Measurements from ENCODE around the gene BSN.
A peak's percentile ranks its signal among the peaks of the same experiment; 100 is the strongest.
"Not testable (repeated sequence)": the region's sequence is repeated elsewhere in the genome, so short reads cannot be mapped to it uniquely, and the experiment has no call there.

Gene BSN

GRCh38 chr3:49680493-49681231, 126.4 kb downstream of the BSN start:
- Histone ChIP-seq H3K9me3 (ENCODE audit: control insufficient read depth in 2 of 2, low read length in 2 of 2) (no peaks in the 10 kb centered on the region), H3K36me3 (ENCODE audit: control insufficient read depth in 2 of 2, insufficient read depth in 2 of 2, low read length in 2 of 2) (peaks cover 74 to 83% of the 10 kb centered on the region in 2 donors)

GRCh38 chr3:49681232-49681522, 126.9 kb downstream of the BSN start:
- H3K9ac ChIP-seq (ENCODE audit: low read depth in 1 of 2, low read length in 2 of 2): no peak overlapping the region
- no peak overlapping the region for H3K27ac ChIP-seq (ENCODE audit: low read depth in 2 of 2, low read length in 2 of 2)
- no peaks in the 10 kb centered on the region for H3K9me3 ChIP-seq (ENCODE audit: control insufficient read depth in 2 of 2, low read length in 2 of 2)
- peaks cover 72 to 77% of the 10 kb centered on the region in 2 donors for H3K36me3 ChIP-seq (ENCODE audit: control insufficient read depth in 2 of 2, insufficient read depth in 2 of 2, low read length in 2 of 2)
- H3K4me3 ChIP-seq (ENCODE audit: low read length in 2 of 2): no peak overlapping the region
- H3K4me1 ChIP-seq (ENCODE audit: control insufficient read depth in 2 of 2, insufficient read depth in 2 of 2, low read length in 2 of 2): no peaks in the 10 kb centered on the region
- H3K27me3 ChIP-seq (ENCODE audit: control insufficient read depth in 2 of 2, insufficient read depth in 2 of 2, low read length in 2 of 2): no peaks in the 10 kb centered on the region

More at GRCh38 chr3:49680493-49681231, 126.4 kb downstream of the BSN start:
- H3K27me3 ChIP-seq (ENCODE audit: control insufficient read depth in 2 of 2, insufficient read depth in 2 of 2, low read length in 2 of 2): no peaks in the 10 kb centered on the region
- H3K4me3 ChIP-seq (ENCODE audit: low read length in 2 of 2): no peak overlapping the region
- no peak overlapping the region for H3K27ac ChIP-seq (ENCODE audit: low read depth in 2 of 2, low read length in 2 of 2)
- H3K9ac ChIP-seq (ENCODE audit: low read depth in 1 of 2, low read length in 2 of 2): no peak overlapping the region
- no peaks in the 10 kb centered on the region for H3K4me1 ChIP-seq (ENCODE audit: control insufficient read depth in 2 of 2, insufficient read depth in 2 of 2, low read length in 2 of 2)

- no peaks in the 10 kb centered on the region for H3K9me3 ChIP-seq (ENCODE audit: control insufficient read depth in 2 of 2, low read length in 2 of 2)
- H3K4me3 ChIP-seq (ENCODE audit: low read length in 2 of 2): no peak overlapping the region
- no peaks in the 10 kb centered on the region for H3K27me3 ChIP-seq (ENCODE audit: control insufficient read depth in 2 of 2, insufficient read depth in 2 of 2, low read length in 2 of 2)
- no peak overlapping the region for H3K27ac ChIP-seq (ENCODE audit: low read depth in 2 of 2, low read length in 2 of 2)
- no peaks in the 10 kb centered on the region for H3K4me1 ChIP-seq (ENCODE audit: control insufficient read depth in 2 of 2, insufficient read depth in 2 of 2, low read length in 2 of 2)
- no peak overlapping the region for H3K9ac ChIP-seq (ENCODE audit: low read depth in 1 of 2, low read length in 2 of 2)
- H3K36me3 ChIP-seq (ENCODE audit: control insufficient read depth in 2 of 2, insufficient read depth in 2 of 2, low read length in 2 of 2): peaks cover 69 to 74% of the 10 kb centered on the region in 2 donors
Measured at GRCh38 chr3:49681543-49681942, 127.3 kb downstream of the BSN start.

- peaks cover 3% of the 10 kb centered on the region in 2 donors for H3K4me1 ChIP-seq (ENCODE audit: control insufficient read depth in 2 of 2, insufficient read depth in 2 of 2, low read length in 2 of 2)
- no peak overlapping the region for H3K4me3 ChIP-seq (ENCODE audit: low read length in 2 of 2)
- H3K36me3 ChIP-seq (ENCODE audit: control insufficient read depth in 2 of 2, insufficient read depth in 2 of 2, low read length in 2 of 2): peaks cover 53 to 58% of the 10 kb centered on the region in 2 donors
- no peaks in the 10 kb centered on the region for H3K27me3 ChIP-seq (ENCODE audit: control insufficient read depth in 2 of 2, insufficient read depth in 2 of 2, low read length in 2 of 2)
- no peak overlapping the region for H3K9ac ChIP-seq (ENCODE audit: low read depth in 1 of 2, low read length in 2 of 2)
- no peak overlapping the region for H3K27ac ChIP-seq (ENCODE audit: low read depth in 2 of 2, low read length in 2 of 2)
- no peaks in the 10 kb centered on the region for H3K9me3 ChIP-seq (ENCODE audit: control insufficient read depth in 2 of 2, low read length in 2 of 2)
Measured at GRCh38 chr3:49683162-49683561, 128.9 kb downstream of the BSN start.

GRCh38 chr3:49684453-49684852, 130.2 kb downstream of the BSN start:
- H3K9me3 ChIP-seq (ENCODE audit: control insufficient read depth in 2 of 2, low read length in 2 of 2); H3K4me1 ChIP-seq (ENCODE audit: control insufficient read depth in 2 of 2, insufficient read depth in 2 of 2, low read length in 2 of 2); H3K9ac ChIP-seq (ENCODE audit: low read depth in 1 of 2, low read length in 2 of 2); H3K27ac ChIP-seq (ENCODE audit: low read depth in 2 of 2, low read length in 2 of 2); H3K27me3 ChIP-seq (ENCODE audit: control insufficient read depth in 2 of 2, insufficient read depth in 2 of 2, low read length in 2 of 2); H3K4me3 ChIP-seq (ENCODE audit: low read length in 2 of 2): not testable (repeated sequence)
- peaks cover 40 to 45% of the 10 kb centered on the region in 2 donors for H3K36me3 ChIP-seq (ENCODE audit: control insufficient read depth in 2 of 2, insufficient read depth in 2 of 2, low read length in 2 of 2)

GRCh38 chr3:49685103-49685502, 130.8 kb downstream of the BSN start:
- not testable (repeated sequence) for H3K27me3 ChIP-seq (ENCODE audit: control insufficient read depth in 2 of 2, insufficient read depth in 2 of 2, low read length in 2 of 2); H3K9ac ChIP-seq (ENCODE audit: low read depth in 1 of 2, low read length in 2 of 2); H3K9me3 ChIP-seq (ENCODE audit: control insufficient read depth in 2 of 2, low read length in 2 of 2); H3K27ac ChIP-seq (ENCODE audit: low read depth in 2 of 2, low read length in 2 of 2); H3K4me3 ChIP-seq (ENCODE audit: low read length in 2 of 2)
- Histone ChIP-seq H3K4me1 (ENCODE audit: control insufficient read depth in 2 of 2, insufficient read depth in 2 of 2, low read length in 2 of 2) (peaks cover 8 to 10% of the 10 kb centered on the region in 2 donors), H3K36me3 (ENCODE audit: control insufficient read depth in 2 of 2, insufficient read depth in 2 of 2, low read length in 2 of 2) (peaks cover 34 to 38% of the 10 kb centered on the region in 2 donors)

- not testable (repeated sequence) for H3K4me3 ChIP-seq (ENCODE audit: low read length in 2 of 2); H3K27ac ChIP-seq (ENCODE audit: low read depth in 2 of 2, low read length in 2 of 2); H3K9me3 ChIP-seq (ENCODE audit: control insufficient read depth in 2 of 2, low read length in 2 of 2); H3K27me3 ChIP-seq (ENCODE audit: control insufficient read depth in 2 of 2, insufficient read depth in 2 of 2, low read length in 2 of 2); H3K9ac ChIP-seq (ENCODE audit: low read depth in 1 of 2, low read length in 2 of 2)
- Histone ChIP-seq H3K4me1 (ENCODE audit: control insufficient read depth in 2 of 2, insufficient read depth in 2 of 2, low read length in 2 of 2) (peaks cover 11 to 17% of the 10 kb centered on the region in 2 donors), H3K36me3 (ENCODE audit: control insufficient read depth in 2 of 2, insufficient read depth in 2 of 2, low read length in 2 of 2) (peaks cover 28 to 31% of the 10 kb centered on the region in 2 donors)
Measured at GRCh38 chr3:49685846-49686245, 131.6 kb downstream of the BSN start.

GRCh38 chr3:49686346-49686745, 132.1 kb downstream of the BSN start:
- Histone ChIP-seq H3K9ac (ENCODE audit: low read depth in 1 of 2, low read length in 2 of 2) (peak overlapping the region in 1 of 2 donors; percentile 51), H3K4me3 (ENCODE audit: low read length in 2 of 2) (peak overlapping the region; percentile 43 to 62)

GRCh38 chr3:49686769-49687423, 132.6 kb downstream of the BSN start:
- Histone ChIP-seq H3K4me3 (ENCODE audit: low read length in 2 of 2) (peak overlapping the region; percentile 43 to 62), H3K4me1 (ENCODE audit: control insufficient read depth in 2 of 2, insufficient read depth in 2 of 2, low read length in 2 of 2) (peaks cover 11 to 20% of the 10 kb centered on the region in 2 donors), H3K36me3 (ENCODE audit: control insufficient read depth in 2 of 2, insufficient read depth in 2 of 2, low read length in 2 of 2) (peaks cover 20% of the 10 kb centered on the region in 2 donors), H3K9ac (ENCODE audit: low read depth in 1 of 2, low read length in 2 of 2) (peak overlapping the region in 1 of 2 donors; percentile 51)
- not testable (repeated sequence) for H3K27ac ChIP-seq (ENCODE audit: low read depth in 2 of 2, low read length in 2 of 2); H3K27me3 ChIP-seq (ENCODE audit: control insufficient read depth in 2 of 2, insufficient read depth in 2 of 2, low read length in 2 of 2); H3K9me3 ChIP-seq (ENCODE audit: control insufficient read depth in 2 of 2, low read length in 2 of 2)

More at GRCh38 chr3:49686346-49686745, 132.1 kb downstream of the BSN start:
- H3K27ac ChIP-seq (ENCODE audit: low read depth in 2 of 2, low read length in 2 of 2); H3K9me3 ChIP-seq (ENCODE audit: control insufficient read depth in 2 of 2, low read length in 2 of 2); H3K27me3 ChIP-seq (ENCODE audit: control insufficient read depth in 2 of 2, insufficient read depth in 2 of 2, low read length in 2 of 2): not testable (repeated sequence)
- Histone ChIP-seq H3K4me1 (ENCODE audit: control insufficient read depth in 2 of 2, insufficient read depth in 2 of 2, low read length in 2 of 2) (peaks cover 11 to 19% of the 10 kb centered on the region in 2 donors), H3K36me3 (ENCODE audit: control insufficient read depth in 2 of 2, insufficient read depth in 2 of 2, low read length in 2 of 2) (peaks cover 25 to 26% of the 10 kb centered on the region in 2 donors)

GRCh38 chr3:49687424-49687795, 133.1 kb downstream of the BSN start:
- H3K9ac ChIP-seq (ENCODE audit: low read depth in 1 of 2, low read length in 2 of 2); H3K27ac ChIP-seq (ENCODE audit: low read depth in 2 of 2, low read length in 2 of 2); H3K9me3 ChIP-seq (ENCODE audit: control insufficient read depth in 2 of 2, low read length in 2 of 2); H3K27me3 ChIP-seq (ENCODE audit: control insufficient read depth in 2 of 2, insufficient read depth in 2 of 2, low read length in 2 of 2); H3K4me3 ChIP-seq (ENCODE audit: low read length in 2 of 2): not testable (repeated sequence)
- H3K36me3 ChIP-seq (ENCODE audit: control insufficient read depth in 2 of 2, insufficient read depth in 2 of 2, low read length in 2 of 2): peaks cover 15% of the 10 kb centered on the region in 2 donors
- peaks cover 11 to 20% of the 10 kb centered on the region in 2 donors for H3K4me1 ChIP-seq (ENCODE audit: control insufficient read depth in 2 of 2, insufficient read depth in 2 of 2, low read length in 2 of 2)

Measured in mucosa of rectum (tissue), 2 donors.